HG03139 (cell line): ENCODE data around the gene PGAP2.
A peak's percentile ranks its signal among the peaks of the same experiment; 100 is the strongest.
"Not testable (repeated sequence)": the region's sequence is repeated elsewhere in the genome, so short reads cannot be mapped to it uniquely, and the experiment has no call there.

ENCODE experiments used
- ATAC-seq: cut with Tn5 transposase; IDR thresholded peaks from one replicate; pipeline ENCODE4 v1.9.1; 2021; ENCODE audit not compliant: unreplicated experiment

The PGAP2 gene

GRCh38 chr11:3854977-3855807, 46.8 kb downstream of the PGAP2 start, which contains the start of gene STIM1:
Gene STIM1 (plus strand): TSS chr11:3855664. CDS start chr11:3856271, 607 bp downstream.
- ATAC-seq, result peak; percentile 49

GRCh38 chr11:3855808-3856491, 47.6 kb downstream of the PGAP2 start:
- peak; percentile 7 for ATAC-seq

- no peak for ATAC-seq
Measured at GRCh38 chr11:3856856-3857553, 48.6 kb downstream of the PGAP2 start.

GRCh38 chr11:3857628-3858027, 49.3 kb downstream of the PGAP2 start:
- no peak for ATAC-seq

- no peak for ATAC-seq
Measured at GRCh38 chr11:3859373-3859881, 51.1 kb downstream of the PGAP2 start.

GRCh38 chr11:3860375-3860774, 52.0 kb downstream of the PGAP2 start:
- ATAC-seq, result no peak

- ATAC-seq, result not testable (repeated sequence)
Measured at GRCh38 chr11:3860898-3861393, 52.6 kb downstream of the PGAP2 start.

GRCh38 chr11:3861683-3862082, 53.3 kb downstream of the PGAP2 start:
- no peak for ATAC-seq

- no peak for ATAC-seq
Measured at GRCh38 chr11:3865388-3866193, 57.2 kb downstream of the PGAP2 start.

GRCh38 chr11:3866206-3866605, 57.8 kb downstream of the PGAP2 start:
- no peak for ATAC-seq

- ATAC-seq, result no peak
Measured at GRCh38 chr11:3866836-3867208, 58.5 kb downstream of the PGAP2 start.

- peak; percentile 49 for ATAC-seq
Measured at GRCh38 chr11:3867209-3868091, 59.1 kb downstream of the PGAP2 start.

GRCh38 chr11:3873712-3874349, 65.5 kb downstream of the PGAP2 start:
- ATAC-seq, result no peak
